Astrocyte (in vitro differentiated cells and primary cell): ENCODE data around the gene GLB1L. TPM values are rescaled to one million over a fixed set of nuclear protein-coding genes. Genes with fewer than 3 reads are reported as not detected.

Experiments used
- DNase-seq: peaks from one replicate; pipeline ENCODE4 v3.0.0-alpha.2; 2010; ENCODE audit warnings: low read depth
- FAIRE-seq: peaks from 2 replicates; lab custom pipeline; 2011; peaks lifted over from hg19 to GRCh38; lab: Jason Lieb, UNC
- H2AFZ ChIP-seq: 2 replicates; pipeline ENCODE4 v1.6.0; 2012; ENCODE audit warnings: low read depth, low read length, inconsistent platforms
- H3K27ac ChIP-seq: 2 replicates; pipeline ENCODE4 v1.5.1; 2011; ENCODE audit warnings: low read depth, low read length, inconsistent platforms
- H3K27me3 ChIP-seq: 2 replicates; pipeline ENCODE4 v1.6.0; 2011; ENCODE audit warnings: low read length, inconsistent platforms; ENCODE audit not compliant: insufficient read depth
- H3K36me3 ChIP-seq: 2 replicates; pipeline ENCODE4 v1.5.1; 2011; ENCODE audit warnings: low read length, inconsistent platforms; ENCODE audit not compliant: insufficient read depth
- H3K4me1 ChIP-seq: 2 replicates; pipeline ENCODE4 v1.5.1; 2011; ENCODE audit warnings: low read length, inconsistent platforms; ENCODE audit not compliant: insufficient read depth
- H3K4me2 ChIP-seq: 2 replicates; pipeline ENCODE4 v1.6.0; 2012; ENCODE audit warnings: low read length, inconsistent platforms
- H3K4me3 ChIP-seq: 2 replicates; pipeline ENCODE4 v1.5.1; 2011; ENCODE audit warnings: low read depth, mild to moderate bottlenecking, low read length, inconsistent platforms; ENCODE audit not compliant: insufficient read depth
- H3K79me2 ChIP-seq: 2 replicates; pipeline ENCODE4 v1.6.0; 2012; ENCODE audit warnings: mild to moderate bottlenecking, low read length, inconsistent platforms; ENCODE audit not compliant: insufficient read depth
- H3K9ac ChIP-seq: 2 replicates; pipeline ENCODE4 v1.6.0; 2012; ENCODE audit warnings: mild to moderate bottlenecking, low read length, inconsistent platforms
- H3K9me3 ChIP-seq: 2 replicates; pipeline ENCODE4 v1.5.1; 2012; ENCODE audit warnings: low read depth, mild to moderate bottlenecking, low read length, inconsistent platforms; ENCODE audit not compliant: insufficient read depth
- H4K20me1 ChIP-seq: 2 replicates; pipeline ENCODE4 v1.6.0; 2012; ENCODE audit warnings: low read length, inconsistent platforms; ENCODE audit not compliant: insufficient read depth
- H3K27ac Mint-ChIP-seq: one replicate; pipeline ENCODE4 v1.8.0; 2021; ENCODE audit warnings: mild to moderate bottlenecking, mixed read lengths; ENCODE audit not compliant: unreplicated experiment
- H3K27me3 Mint-ChIP-seq: one replicate; pipeline ENCODE4 v1.8.0; 2021; ENCODE audit warnings: low read depth, mixed read lengths; ENCODE audit not compliant: unreplicated experiment
- H3K36me3 Mint-ChIP-seq: one replicate; pipeline ENCODE4 v1.8.0; 2021; ENCODE audit warnings: low read depth, mixed read lengths; ENCODE audit not compliant: unreplicated experiment
- H3K4me1 Mint-ChIP-seq: one replicate; pipeline ENCODE4 v1.8.0; 2021; ENCODE audit warnings: low read depth, mixed read lengths; ENCODE audit not compliant: unreplicated experiment
- H3K4me3 Mint-ChIP-seq: one replicate; pipeline ENCODE4 v1.8.0; 2021; ENCODE audit warnings: mild to moderate bottlenecking, moderate library complexity, mixed read lengths; ENCODE audit not compliant: unreplicated experiment
- H3K9me3 Mint-ChIP-seq: one replicate; pipeline ENCODE4 v1.8.0; 2021; ENCODE audit warnings: mild to moderate bottlenecking, mixed read lengths; ENCODE audit not compliant: unreplicated experiment
- CTCF ChIP-seq: IDR thresholded peaks from 2 replicates; pipeline ENCODE4 v1.5.1; 2011; ENCODE audit warnings: low read depth, mild to moderate bottlenecking, inconsistent platforms, low read length, moderate library complexity; ENCODE audit not compliant: insufficient read depth
- EZH2 ChIP-seq: IDR thresholded peaks from 2 replicates; pipeline ENCODE4 v1.6.1; 2012; ENCODE audit warnings: mild to moderate bottlenecking, low read length, inconsistent platforms; ENCODE audit not compliant: insufficient read depth
- total RNA-seq: library from RNA; stranded (reverse); gene quantifications from 2 replicates; pipeline ENCODE4 v1.2.1, GENCODE V29; 2021

Gene GLB1L
- total RNA-seq, 1 donor from 2014 or later, result 2.7 TPM

DNA sequence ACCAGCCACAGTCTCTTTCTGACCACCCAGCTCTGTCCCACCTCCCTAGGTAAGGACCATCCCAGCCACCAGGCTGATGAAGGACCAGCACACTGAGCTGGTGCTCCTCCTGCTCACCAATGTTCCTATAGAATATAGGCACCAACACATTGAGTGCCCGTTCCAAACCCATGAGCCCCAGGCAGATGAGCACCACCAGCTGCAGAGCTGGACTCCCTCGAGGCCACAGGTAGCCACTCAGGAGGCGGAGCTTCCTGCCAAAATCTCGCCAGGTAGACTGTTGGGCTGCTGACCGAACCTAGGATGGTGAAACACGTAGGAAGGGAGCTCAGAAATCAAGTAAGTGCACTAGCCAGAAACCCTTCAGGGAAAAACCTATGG lies 28.7 kb downstream of the GLB1L start:
- Mint-ChIP-seq H3K4me1 (peaks cover 6% of the 10 kb centered on the region), H3K36me3 (peaks cover 30% of the 10 kb centered on the region), H3K9me3 (no peaks in the 10 kb centered on the region), H3K27me3 (no peaks in the 10 kb centered on the region), H3K27ac (peak overlapping the region; percentile 62), H3K4me3 (peak overlapping the region; percentile 54)
- Histone ChIP-seq H3K27me3 (no peaks in the 10 kb centered on the region), H3K4me3 (no peak overlapping the region), H3K79me2 (peaks cover 8% of the 10 kb centered on the region), H3K27ac (no peak overlapping the region), H4K20me1 (peaks cover 10% of the 10 kb centered on the region), H3K9me3 (no peaks in the 10 kb centered on the region), H2AFZ (no peak overlapping the region), H3K4me2 (no peak overlapping the region), H3K4me1 (peaks cover 23% of the 10 kb centered on the region), H3K9ac (no peak overlapping the region), H3K36me3 (peaks cover 9% of the 10 kb centered on the region)
- FAIRE-seq (no peak), DNase-seq (no peak)
- TF ChIP-seq CTCF (no peak), EZH2 (no peak)

DNA sequence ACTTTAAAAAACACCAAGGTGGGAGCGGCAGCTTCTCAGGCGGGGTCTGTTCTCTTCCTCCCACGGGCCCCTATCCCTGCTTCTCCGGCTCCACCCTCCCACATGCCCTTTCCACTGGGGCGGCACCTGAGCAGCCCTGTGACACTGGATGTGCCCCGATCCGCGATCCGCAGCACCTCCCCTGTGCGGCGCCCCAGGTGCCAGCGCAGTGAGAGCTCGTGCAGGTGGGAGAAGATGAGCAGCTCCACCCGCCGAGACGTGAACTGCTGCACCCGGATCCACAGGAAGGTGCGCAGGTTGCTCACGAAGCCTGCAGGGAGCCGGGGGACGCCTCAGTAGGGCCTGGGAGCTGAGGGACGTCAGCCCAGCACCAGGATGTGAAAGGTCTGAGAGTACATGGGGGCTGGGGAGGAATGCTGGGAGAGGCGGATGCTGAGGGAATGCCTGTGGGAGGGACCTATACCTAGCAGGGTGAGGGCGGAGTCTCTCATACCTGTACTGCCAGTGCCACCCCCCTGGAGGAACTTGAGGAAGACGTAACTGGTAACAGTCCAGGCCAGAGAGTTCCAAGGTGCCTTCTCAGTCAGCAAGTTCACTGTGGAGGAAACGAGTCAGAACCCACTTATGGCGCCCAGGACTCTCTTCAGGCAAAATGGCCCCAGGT lies 29.2 kb downstream of the GLB1L start:
- H3K27me3 Mint-ChIP-seq, result no peaks in the 10 kb centered on the region
- H3K4me3 ChIP-seq, result no peak overlapping the region
- no peak overlapping the region for H3K27ac ChIP-seq
- DNase-seq, result no peak
- H3K4me1 Mint-ChIP-seq, result peaks cover 6% of the 10 kb centered on the region
- no peaks in the 10 kb centered on the region for H3K9me3 ChIP-seq
- H4K20me1 ChIP-seq, result peaks cover 10% of the 10 kb centered on the region
- H2AFZ ChIP-seq, result no peak overlapping the region
- H3K27me3 ChIP-seq, result no peaks in the 10 kb centered on the region
- peaks cover 23% of the 10 kb centered on the region for H3K4me1 ChIP-seq
- no peak overlapping the region for H3K4me3 Mint-ChIP-seq
- FAIRE-seq, result no peak
- H3K79me2 ChIP-seq, result peaks cover 8% of the 10 kb centered on the region
- peaks cover 7% of the 10 kb centered on the region for H3K36me3 ChIP-seq
- H3K4me2 ChIP-seq, result no peak overlapping the region
- TF ChIP-seq CTCF (no peak), EZH2 (no peak)
- peaks cover 25% of the 10 kb centered on the region for H3K36me3 Mint-ChIP-seq
- H3K27ac Mint-ChIP-seq, result no peak overlapping the region
- H3K9ac ChIP-seq, result no peak overlapping the region
- H3K9me3 Mint-ChIP-seq, result no peaks in the 10 kb centered on the region

GRCh38 chr2:219214786-219215185 lies 30.5 kb downstream of the GLB1L start:
- Histone ChIP-seq H3K4me3 (no peak overlapping the region), H3K27ac (no peak overlapping the region), H3K27me3 (no peaks in the 10 kb centered on the region), H3K9ac (no peak overlapping the region), H3K4me1 (peaks cover 23% of the 10 kb centered on the region), H4K20me1 (peaks cover 8% of the 10 kb centered on the region), H3K36me3 (peaks cover 7% of the 10 kb centered on the region), H3K4me2 (no peak overlapping the region), H2AFZ (no peak overlapping the region), H3K79me2 (peaks cover 8% of the 10 kb centered on the region), H3K9me3 (no peaks in the 10 kb centered on the region)
- FAIRE-seq (no peak), DNase-seq (no peak)
- Mint-ChIP-seq H3K4me3 (no peak overlapping the region), H3K9me3 (no peaks in the 10 kb centered on the region), H3K27me3 (no peaks in the 10 kb centered on the region), H3K36me3 (peaks cover 21% of the 10 kb centered on the region), H3K4me1 (peaks cover 6% of the 10 kb centered on the region), H3K27ac (peak overlapping the region; percentile 9)
- TF ChIP-seq EZH2 (no peak), CTCF (no peak)
